ENCODE measurements around the gene USE1. TPM values are rescaled to one million over a fixed set of nuclear protein-coding genes. Genes with fewer than 3 reads are reported as not detected.

Gene USE1
- total RNA-seq, 1 donor from 2014 or later, result 27.4 TPM

DNA sequence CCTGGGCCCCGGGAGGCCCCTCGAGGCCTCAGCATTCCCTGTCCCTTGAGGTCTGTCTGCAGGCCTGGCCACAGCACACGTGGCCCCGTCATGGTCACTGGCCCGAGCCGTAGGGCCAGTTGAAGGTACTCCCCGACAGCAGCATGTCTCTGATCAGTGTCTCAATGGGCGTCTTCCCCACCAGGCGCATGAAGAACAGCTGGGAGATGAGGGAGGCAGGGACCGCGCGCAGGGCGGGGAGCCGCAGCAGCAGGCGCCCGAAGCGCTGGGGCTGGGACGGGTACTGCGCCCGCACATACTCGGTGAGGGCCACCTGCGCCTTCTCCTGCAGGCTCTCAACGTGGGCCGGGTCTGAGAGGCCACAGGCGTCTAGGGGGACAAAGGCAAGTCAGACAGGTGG, 17.1 kb downstream of the USE1 start:
- no peak for ATAC-seq
- DNase-seq, result no peak
- intact Hi-C loops (cut with micrococcal nuclease), result no loop called here

DNA sequence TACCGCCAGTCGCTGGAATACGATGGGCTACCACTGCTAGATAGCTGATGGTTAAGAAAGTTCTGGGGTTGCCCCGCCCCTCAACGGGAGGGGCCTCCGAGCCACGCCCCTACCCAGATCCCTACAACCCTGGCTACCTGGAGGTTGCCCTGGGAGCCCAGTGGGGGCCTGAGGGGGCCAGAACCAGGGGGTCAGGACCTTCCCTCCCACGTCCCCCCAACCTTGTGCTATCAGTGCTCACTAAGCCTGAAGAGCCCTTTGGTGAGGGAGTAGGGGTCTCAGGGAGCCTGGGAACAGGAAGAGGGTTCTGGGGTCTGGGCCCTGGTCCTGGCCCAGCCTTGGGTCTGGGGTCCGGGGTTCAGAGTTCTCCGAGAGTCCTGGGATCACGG, 19.7 kb downstream of the USE1 start:
- ATAC-seq, result peak; percentile 73
- intact Hi-C loops (cut with micrococcal nuclease), result no loop called here
- DNase-seq, result peak; percentile 70

DNA sequence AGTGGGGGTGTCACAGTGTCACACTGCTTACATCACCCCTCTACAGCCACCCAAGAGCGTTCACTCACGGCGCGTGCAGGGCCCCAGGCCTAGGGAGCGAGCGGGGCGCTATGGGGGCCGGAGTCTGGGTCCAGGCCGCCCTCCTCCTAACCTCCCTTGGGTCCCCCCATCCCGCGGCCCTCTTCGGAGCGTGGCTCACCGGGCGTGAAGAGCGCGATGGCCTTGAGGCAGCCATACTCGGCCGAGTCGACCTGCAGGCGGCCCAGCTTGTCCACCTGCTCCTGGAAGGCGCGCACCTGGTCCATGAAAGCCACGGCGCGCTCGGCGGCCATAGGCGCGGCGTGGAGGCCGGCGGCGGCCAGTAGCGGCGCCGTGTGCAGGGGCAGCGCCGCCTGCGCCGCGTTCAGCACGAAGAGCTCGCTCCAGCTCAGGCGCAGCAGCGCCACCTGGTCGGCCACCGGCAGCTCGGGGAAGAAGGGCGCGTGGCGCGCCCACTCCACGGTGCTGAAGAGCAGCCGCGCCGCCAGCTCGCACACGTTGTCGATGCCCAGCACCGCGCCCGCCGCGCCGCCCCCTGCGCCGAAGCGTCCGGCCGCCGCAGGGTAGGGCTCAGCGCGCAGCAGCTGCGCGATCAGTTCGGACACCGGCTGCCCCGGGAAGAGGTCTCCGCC, 20.3 kb downstream of the USE1 start:
- peak; percentile 88 for DNase-seq
- ATAC-seq, result peak; percentile 90
- intact Hi-C loops (cut with micrococcal nuclease), result no loop called here

DNA sequence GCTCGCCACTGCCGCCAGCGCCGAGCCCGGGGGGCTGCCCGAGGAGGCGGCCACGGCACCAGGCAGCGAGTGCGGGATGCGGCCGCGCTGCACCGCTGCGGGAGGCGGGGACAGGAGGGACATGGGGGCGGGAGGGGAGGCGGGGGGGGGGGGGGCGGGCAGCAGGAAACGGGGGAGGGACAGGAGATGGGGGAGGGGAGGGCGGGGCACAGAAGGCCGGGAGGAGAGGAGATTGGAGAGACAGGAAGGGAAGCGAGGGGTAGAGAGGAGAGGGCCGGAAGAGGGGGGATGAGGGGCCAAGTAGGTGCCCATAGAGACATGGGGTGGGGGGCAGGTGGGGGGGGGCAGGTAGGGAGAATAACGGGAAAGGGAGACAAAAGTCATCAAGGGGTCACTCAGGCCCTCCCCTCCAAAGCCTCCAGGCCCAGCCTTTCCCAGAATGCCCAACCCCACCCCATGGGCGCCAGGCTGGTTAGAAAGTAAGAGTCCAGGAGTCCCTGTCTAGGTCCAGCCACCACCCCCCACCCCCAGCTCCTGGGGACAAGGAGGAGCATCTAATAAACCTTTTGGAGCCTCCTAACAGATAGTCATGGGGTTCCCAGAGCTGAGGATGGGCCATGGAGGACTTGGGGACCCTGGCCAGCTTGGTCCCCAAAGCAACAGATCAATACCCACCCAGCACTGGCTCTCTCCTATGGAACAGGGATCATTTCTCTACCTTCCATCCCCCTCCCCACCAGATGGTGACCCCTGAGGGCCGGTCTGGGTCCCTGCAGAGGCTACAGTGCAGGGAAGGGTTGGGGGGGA, 21.0 kb downstream of the USE1 start:
- ATAC-seq (peak; percentile 30), DNase-seq (no peak)
- intact Hi-C loops (cut with micrococcal nuclease), result no loop called here

DNA sequence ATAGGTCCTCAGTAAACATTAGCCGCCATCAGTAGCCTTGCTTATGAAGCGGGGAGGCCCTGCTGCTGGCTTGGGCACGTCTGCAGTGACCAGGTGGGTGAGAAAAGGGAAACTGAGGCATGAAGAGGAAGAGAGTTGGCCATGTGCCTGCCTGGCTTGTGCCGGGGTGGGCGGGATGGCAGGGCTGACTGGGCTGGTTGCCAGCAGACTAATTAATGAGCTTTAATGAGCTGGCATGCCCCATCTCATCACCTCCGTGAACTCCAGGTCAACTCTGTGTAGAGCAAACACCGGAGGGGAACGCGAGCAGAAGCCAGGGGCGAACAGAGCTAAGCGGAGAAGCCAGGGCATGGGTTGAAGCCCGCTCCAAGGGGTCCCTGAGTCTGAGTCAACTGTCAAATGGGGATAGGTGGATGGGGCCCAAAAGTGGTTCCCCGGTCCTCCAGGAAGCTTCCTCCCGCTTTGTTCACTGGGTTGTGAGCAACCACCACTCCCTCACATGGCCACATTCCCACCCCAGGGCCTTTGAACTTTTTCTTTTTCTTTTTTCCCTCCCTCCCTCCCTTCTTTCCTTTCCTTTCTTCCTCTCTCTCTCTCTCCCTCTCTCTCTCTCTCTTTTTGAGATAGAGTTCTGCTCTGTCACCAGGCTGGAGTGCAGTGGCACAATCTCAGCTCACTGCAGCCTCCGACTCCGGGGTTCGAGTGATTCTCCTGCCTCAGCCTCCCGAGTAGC, 21.8 kb downstream of the USE1 start:
- intact Hi-C loops (cut with micrococcal nuclease), result no loop called here
- ATAC-seq (no peak), DNase-seq (no peak)

DNA sequence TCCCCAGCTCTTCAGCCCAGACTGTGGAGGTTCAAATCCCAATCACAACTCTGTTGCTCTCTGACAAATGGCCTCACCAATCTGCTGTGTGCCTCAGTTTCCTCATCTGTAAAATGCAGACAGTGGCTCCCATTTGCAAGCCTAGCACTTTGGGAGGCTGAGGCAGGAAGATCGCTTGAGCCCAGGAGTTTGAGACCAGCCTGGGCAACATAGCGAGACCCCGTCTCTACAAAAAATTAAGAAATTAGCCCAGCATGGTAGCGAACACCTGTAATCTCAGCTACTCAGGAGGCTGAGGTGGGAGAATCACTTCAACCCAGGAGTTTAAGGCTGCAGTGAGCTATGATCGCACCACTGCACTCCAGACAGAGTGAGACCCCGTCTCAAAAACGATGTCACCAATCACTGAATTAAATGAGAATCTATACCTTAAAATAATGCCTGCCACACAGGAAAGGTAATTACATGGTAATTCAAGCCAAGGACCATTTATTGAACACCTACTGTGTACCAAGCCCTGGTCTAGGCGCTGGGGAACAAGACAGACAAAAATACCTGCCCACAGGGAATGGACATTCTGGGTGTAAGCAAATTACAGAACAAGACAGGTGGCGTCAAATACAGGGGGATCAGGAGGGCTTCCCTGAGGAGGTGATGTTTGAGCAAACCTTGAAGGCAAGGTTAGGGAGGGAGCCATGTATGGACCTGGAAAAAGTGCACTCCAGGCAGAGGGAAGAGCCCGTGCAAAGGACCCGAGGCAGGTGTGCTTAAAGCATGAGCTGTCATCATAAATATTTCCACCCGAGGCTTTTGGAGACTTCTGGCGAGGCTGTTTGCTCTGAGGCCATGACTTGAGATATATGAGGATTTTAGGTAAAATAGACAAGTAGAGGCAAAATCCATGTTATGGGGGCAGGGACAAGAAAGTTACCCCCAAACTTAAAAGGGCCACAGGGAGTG, 22.9 kb downstream of the USE1 start:
- DNase-seq (no peak), ATAC-seq (no peak)
- intact Hi-C loops (cut with micrococcal nuclease), result no loop called here

DNA sequence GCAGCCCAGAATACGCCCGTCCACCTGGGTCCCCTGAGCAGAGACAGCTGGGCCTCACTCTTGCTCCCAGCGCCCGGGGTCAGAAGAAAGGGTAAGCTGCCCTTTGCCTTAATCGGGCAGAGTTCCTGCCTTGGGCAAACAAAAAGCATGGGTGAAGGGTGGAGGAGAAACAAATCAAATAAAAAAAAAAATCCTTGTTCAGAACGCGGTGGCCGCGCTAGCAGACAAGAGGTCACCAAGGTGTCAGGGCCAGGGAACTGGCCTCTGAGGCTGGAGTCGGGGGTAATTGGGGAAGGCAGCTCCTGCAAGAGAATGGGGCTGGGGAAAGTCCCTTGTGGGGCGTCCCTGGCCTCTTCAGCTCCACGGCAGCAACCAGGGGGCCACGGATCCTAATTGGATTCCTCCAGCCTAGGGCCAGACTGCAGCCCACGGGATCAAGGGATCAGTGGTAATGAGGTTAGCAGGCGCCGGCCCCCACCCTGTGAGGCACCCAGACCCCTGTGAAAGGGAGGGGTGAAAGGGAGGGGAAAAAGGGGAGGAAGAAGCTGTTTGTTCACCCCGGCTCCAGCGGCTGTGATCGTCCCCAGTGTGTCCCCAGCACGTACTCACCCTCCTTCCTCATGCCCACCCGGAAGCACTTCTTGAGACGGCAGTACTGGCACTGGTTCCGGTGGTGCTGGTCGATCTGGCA, 25.1 kb downstream of the USE1 start:
- intact Hi-C loops (cut with micrococcal nuclease), result no loop called here
- ATAC-seq (no peak), DNase-seq (no peak)

DNA sequence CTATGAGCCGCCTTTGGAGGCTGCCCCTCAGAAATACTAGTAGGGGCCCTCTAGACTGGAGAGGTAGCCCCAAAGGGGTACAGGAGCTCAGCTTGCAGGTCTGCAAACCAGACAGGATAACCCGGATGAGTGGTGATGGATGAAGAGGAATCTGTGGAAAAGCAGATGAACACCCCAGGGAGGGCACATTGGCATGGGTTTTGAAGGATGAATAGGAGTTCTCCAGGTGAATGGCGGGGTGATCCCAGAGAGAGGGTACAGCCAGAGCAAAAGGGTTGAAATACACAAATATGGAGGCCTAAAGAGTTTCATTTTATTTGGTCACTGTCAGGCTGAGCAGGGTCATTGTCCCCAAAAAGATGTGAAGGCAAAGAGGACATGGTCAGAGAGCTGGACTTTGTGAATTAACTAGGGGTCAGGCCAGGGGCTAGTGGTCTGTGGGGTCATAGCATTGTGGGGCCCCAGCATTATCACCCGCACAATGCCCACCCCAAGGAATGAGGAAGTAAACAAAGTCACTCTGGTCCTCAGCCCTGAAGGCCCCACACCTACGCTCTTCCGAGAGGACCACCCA, 25.8 kb downstream of the USE1 start:
- intact Hi-C loops (cut with micrococcal nuclease), result no loop called here
- ATAC-seq (no peak), DNase-seq (no peak)

DNA sequence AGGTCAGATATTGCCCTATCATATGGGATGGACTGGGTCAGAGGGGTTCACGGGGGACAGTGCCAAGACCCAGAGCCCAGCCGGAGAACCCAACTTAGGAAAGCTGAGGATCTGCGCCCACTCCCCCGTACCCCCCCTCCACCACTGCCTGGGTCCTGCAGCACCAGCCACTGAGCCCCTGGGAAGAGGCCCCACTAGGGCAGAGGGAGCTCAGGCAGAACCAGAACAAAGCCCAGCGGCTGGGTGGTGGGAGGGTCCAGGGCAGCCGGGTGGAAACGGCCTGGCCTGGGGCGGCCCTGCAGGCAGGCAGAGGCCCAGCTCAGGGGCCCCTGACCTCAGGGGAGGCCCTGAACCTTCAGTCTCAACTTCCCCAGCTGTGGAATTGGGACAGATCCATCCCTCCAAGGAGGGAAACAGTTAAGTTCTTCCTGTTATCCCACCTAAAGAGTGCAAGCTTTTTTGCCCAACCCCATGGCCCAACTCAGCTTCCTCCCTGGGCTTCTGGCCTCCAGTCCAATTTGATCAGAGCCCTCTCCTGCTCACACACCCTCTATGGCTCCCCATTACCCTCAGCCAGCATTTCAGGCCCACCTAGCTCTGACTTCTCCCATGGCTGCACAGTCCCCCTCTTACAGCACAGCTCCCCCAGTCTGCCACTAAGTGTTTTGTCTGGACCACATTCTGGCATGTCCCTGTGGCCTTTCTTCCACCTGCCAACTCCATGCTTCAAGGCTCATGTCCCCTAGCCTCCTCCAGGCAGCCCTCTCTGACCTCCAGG, 27.5 kb downstream of the USE1 start:
- no peak for ATAC-seq
- intact Hi-C loops (cut with micrococcal nuclease), result no loop called here
- no peak for DNase-seq

DNA sequence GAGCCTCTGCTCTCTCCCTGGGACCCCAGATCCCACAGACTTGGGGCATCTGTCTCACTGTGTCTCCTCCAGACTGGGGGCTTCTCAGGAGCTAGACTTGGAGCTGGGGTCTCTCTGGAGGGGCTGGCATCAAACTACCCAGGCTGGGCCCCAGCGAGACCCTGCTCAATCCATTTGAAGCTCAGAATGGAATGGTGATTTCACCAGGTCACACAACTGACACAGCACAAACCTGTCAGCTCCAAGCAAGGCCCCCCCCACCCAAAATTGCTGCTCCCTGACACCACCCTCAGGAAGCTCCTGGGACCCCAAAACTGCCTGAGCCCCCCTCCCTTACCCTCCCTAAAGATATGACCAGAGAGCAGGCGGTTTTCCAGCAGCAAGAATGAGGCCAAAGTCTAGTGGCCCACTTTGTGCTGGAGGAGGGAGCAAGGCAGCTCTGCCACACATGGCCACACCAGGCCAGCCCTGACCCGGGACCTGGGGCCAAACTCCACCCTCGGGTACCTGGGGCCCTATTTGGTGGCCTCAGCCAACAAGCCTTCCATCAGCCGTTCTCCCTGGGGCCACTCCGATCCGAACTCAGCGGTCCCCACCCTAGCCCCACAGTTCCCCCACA, 28.2 kb downstream of the USE1 start:
- intact Hi-C loops (cut with micrococcal nuclease), result no loop called here
- ATAC-seq, result no peak
- DNase-seq, result no peak

DNA sequence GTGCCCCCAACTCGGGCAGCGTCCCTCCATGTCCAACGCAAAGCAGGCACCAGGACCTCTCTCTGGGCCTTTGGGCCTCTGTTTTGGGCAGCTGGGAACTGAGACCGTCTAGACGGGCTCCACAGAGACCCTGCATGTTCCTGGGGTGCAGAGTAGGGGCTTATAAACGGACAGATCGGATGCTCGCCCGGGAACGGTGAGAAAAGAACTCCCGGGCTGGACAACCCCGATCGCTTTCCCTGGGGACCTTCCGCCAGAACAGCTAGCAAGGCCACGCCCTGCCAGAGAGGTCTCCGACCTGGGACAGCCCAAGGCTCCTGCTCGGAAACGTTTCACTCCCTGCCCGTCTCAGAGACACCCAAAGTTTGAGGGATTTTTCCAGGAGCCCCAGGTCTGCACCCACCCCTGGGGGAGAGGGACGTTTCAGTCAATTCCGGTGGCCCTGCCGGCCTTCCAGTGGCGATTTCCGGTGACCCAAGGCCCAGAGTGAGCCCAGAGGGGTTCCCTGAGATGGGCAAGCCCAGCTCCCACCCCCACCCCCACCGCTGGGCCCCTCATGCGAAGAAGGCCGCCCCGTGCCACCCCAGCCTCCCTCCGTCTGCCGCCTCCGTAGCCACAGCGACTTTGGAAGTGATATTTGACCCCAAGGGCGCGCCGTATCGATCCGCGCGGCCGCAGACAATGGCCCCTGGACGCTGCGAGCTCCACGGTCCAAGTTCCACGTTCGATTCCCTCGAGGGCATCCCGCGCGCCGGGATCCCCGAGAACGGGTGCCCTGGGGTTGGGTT, 28.9 kb downstream of the USE1 start:
- DNase-seq (peak; percentile 80), ATAC-seq (peak; percentile 36)
- intact Hi-C loops (cut with micrococcal nuclease), result no loop called here

DNA sequence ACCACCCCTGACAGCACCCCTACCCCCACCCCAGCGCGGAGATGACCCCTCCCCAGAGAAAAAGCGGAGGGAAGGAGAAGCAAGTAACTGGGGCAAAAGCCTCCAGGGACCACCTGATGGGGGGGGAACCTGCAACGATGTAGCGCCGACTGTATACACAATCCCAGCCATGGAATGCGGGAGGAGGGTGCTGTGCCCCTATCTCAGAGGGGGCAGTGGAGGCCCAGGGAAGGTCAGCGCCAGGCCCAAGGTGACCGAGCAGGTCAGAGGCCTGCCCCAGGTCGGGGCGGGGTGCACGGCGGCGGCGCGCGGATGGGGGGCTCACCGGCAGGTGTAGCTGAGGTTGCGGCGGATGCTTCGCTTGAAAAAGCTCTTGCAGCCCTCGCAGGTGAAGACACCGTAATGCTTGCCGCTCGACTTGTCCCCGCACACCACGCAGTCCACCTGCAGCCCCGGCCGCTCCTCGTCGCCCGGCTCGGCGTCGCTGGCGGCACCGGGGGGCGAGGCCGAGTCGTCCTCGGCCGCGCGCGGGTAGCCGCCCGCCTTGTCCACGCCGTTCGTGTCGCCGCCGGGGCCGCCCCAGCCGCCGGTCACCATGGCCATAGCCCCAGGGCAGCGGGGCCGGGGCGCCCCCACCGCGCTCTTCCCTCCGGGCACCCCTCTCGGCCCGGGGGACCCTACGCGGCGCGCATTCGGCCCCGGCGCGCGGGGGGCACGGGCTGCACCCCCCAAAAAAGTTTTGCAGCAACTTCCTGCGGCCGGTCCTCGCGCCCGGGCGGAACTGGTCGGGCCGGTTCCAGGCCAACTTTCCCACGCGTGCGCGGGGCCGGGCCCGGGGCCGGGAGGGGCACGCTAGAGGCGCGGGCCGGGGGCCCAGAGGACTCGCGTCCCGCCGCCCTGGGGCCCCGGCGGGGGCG, 29.7 kb downstream of the USE1 start:
- ATAC-seq (no peak), DNase-seq (peak; percentile 69)
- intact Hi-C loops (cut with micrococcal nuclease), result no loop called here

DNA sequence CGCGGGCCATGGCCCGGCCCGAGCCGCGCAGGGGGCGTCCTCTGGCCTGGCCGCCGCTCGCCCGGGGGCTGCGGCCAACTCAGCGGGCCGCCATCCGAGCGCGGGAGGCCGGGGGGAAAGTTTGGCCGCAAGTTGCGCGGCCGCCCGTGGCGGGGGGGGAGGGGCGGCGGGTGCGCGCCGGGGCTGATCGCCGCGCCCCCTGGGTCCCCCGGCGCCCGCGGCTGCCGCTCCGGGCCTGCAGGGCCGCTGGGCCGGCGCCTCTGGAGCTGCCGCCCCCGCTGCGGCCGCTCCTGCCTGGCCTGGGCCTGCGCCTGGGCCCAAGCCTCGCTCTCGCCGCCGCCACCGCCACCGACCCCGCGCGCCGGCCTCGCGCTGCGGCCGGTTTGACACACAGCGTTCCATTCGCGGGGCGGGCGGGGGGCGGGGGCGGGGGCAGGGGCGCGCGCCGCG, 30.4 kb downstream of the USE1 start, which contains the start of gene NR2F6:
Gene NR2F6 (minus strand): TSS at position 385 of the 450 bp plus-strand sequence. CDS start 699 bp downstream, outside the sequence.
- ATAC-seq, result no peak
- intact Hi-C loops (cut with micrococcal nuclease), result no loop called here
- no peak for DNase-seq

DNA sequence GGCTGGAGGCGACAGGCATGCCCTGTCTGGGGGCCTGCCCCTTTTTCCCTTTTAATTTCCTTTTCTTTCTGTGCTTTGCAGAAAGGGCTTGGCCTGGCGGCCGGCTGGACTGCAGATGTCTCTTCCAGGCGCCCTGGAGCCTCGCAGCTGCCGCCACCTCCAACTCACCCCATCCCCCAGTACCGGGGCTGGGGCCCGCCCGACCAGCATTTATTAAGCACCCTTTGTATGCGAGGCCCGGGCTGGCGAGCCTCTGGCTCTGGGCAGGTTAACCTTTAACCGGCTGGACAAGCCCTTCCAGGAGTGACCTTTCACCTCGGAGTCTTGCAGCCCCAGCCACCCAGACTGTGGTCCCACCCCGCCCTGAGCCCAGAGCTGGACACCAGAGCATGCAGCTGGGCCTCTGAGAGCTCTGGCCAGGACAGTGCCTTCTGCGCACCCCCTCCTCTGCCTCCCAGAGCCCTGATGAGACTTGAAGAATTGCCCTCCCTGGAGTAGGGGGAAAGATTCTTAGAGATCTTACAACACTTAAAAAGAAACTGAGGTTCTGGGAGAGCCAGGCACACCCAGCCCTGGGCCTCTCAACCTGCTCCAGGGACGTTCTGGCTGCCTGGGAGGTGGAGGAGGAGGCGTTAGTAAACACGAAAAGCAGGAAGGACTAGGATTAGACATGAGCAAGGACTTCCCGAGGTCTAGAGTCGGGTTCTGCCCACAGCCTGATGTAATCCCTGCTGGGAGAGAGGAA, 31.7 kb downstream of the USE1 start:
- ATAC-seq (peak; percentile 10), DNase-seq (peak; percentile 69)
- intact Hi-C loops (cut with micrococcal nuclease), result no loop called here

Data from left ventricle myocardium superior (tissue), 1 donor.